ENCODE data around the gene FPR1. TPM values are rescaled to one million over a fixed set of nuclear protein-coding genes. Genes with fewer than 3 reads are reported as not detected.
A peak's percentile ranks its signal among the peaks of the same experiment; 100 is the strongest.

Gene FPR1
- total and polyA plus RNA-seq, 2 of the 13 experiments (the other 11 are each of a cell fraction or from before 2014, with no cell fraction given) = not detected

- TF ChIP-seq PAXIP1 (CRISPR knock-in tag; conservative IDR thresholded peaks at IDR 0.05) = 0 out of 2 replicates have a peak, but pooled peaks have one; percentile 17
- no peak for TF ChIP-seq ZSCAN25 (CRISPR knock-in tag; IDR thresholded peaks at IDR 0.05)
- no peak for TF ChIP-seq ZNF407 (CRISPR knock-in tag; IDR thresholded peaks at IDR 0.05; ENCODE audit: not compliant biosample characterization)
- peak; percentile 32; the same call in 1 of the 2 replicates for TF ChIP-seq IRF2 (CRISPR knock-in tag; IDR thresholded peaks at IDR 0.05)
- TF ChIP-seq HDAC1 (CRISPR knock-in tag; IDR thresholded peaks at IDR 0.05) = 0 out of 2 replicates have a peak, but pooled peaks have one; percentile 16
- no peak for TF ChIP-seq ZNF510 (CRISPR knock-in tag; IDR thresholded peaks at IDR 0.05; ENCODE audit: low read depth)
- no peak for TF ChIP-seq ZNF672 (CRISPR knock-in tag; IDR thresholded peaks at IDR 0.05)
- TF ChIP-seq ZNF160 (CRISPR knock-in tag; IDR thresholded peaks at IDR 0.05) = no peak
- TF ChIP-seq AHDC1 (CRISPR knock-in tag; IDR thresholded peaks at IDR 0.05; ENCODE audit: borderline replicate concordance) = no peak
- no peak for TF ChIP-seq NFE2L2 (IDR thresholded peaks at IDR 0.05; ENCODE audit: low read length)
These were observed 47.8 kb downstream of the FPR1 start (continued) for GRCh38 chr19:51703575-51704515.
